ENCODE results near the gene PRF1. TPM values are rescaled to one million over a fixed set of nuclear protein-coding genes. Genes with fewer than 3 reads are reported as not detected.

Gene PRF1
- total and polyA plus RNA-seq, 2 of the 13 experiments (the other 11 are each of a cell fraction or from before 2014, with no cell fraction given): 1.00 to 1.4 TPM

- no peaks in the 10 kb centered on the region for H4K20me1 ChIP-seq (ENCODE audit: insufficient read depth, low read length)
- FAIRE-seq: no peak
- H3K9me3 ChIP-seq (ENCODE audit: low read length): no peaks in the 10 kb centered on the region
- ATAC-seq: no peak
- in situ Hi-C loops (cut with HindIII; ENCODE audit: extremely low pct_ligation_motif_present, low pct_unique_long_range_greater_than_20kb): no loop called here
- H3K9ac ChIP-seq (ENCODE audit: insufficient read depth, low read depth, low read length): no peak overlapping the region
- H2AFZ ChIP-seq (ENCODE audit: low read length): no peak overlapping the region
- ChIA-PET POLR2A (no interaction called here), CTCF (ENCODE audit: low intra/inter-chr PET ratio, low total read pairs) (no interaction called here)
- WGBS (ENCODE audit: low lambda C conversion rate): 17% methylated on average over 2 of the region's 2 CpGs
- H3K4me3 ChIP-seq (replicated peaks in 1 of 3; ENCODE audit: insufficient read depth in 1 of 3, low read depth in 2 of 3, low read length in 3 of 3): no peak overlapping the region
- H3K4me2 ChIP-seq (ENCODE audit: low read depth, low read length): no peak overlapping the region
- 0 out of 5 replicates have a peak, but pooled peaks cover 0 to 3% of the 10 kb centered on the region in 2 experiments for H3K27me3 ChIP-seq (ENCODE audit: control insufficient read depth in 1 of 2, insufficient read depth in 2 of 2, low read length in 2 of 2)
- H3K79me2 ChIP-seq (ENCODE audit: insufficient read depth, low read length): no peaks in the 10 kb centered on the region
- intact Hi-C loops (cut with micrococcal nuclease; ENCODE audit: unreplicated experiment): no loop called here
- BruUV-seq (replicated peaks): no TSS peak
- no peak for DNase-seq (ENCODE audit: low spot score)
- H3K4me1 ChIP-seq (ENCODE audit: insufficient read depth, low read length): no peaks in the 10 kb centered on the region
- TF ChIP-seq ETV6 (CRISPR knock-in tag; conservative IDR thresholded peaks at IDR 0.05): no peak
- TF ChIP-seq ZNF256 (CRISPR knock-in tag; conservative IDR thresholded peaks at IDR 0.05): no peak
- TF ChIP-seq ELF1 (CRISPR knock-in tag; IDR thresholded peaks at IDR 0.05): no peak
- TF ChIP-seq ZKSCAN5 (CRISPR knock-in tag; IDR thresholded peaks at IDR 0.05): no peak
- TF ChIP-seq ZNF879 (CRISPR knock-in tag; IDR thresholded peaks at IDR 0.05): no peak
- no peak for TF ChIP-seq KLF12 (CRISPR knock-in tag; IDR thresholded peaks at IDR 0.05; ENCODE audit: borderline replicate concordance)
- no peak for TF ChIP-seq ZNF354B (CRISPR knock-in tag; IDR thresholded peaks at IDR 0.05)
- TF ChIP-seq PATZ1 (CRISPR knock-in tag; IDR thresholded peaks at IDR 0.05): no peak
- TF ChIP-seq ZNF407 (CRISPR knock-in tag; IDR thresholded peaks at IDR 0.05; ENCODE audit: not compliant biosample characterization): no peak
- no peak for TF ChIP-seq SETDB1 (CRISPR knock-in tag; IDR thresholded peaks at IDR 0.05; ENCODE audit: borderline replicate concordance)
- TF ChIP-seq ZNF841 (CRISPR knock-in tag; IDR thresholded peaks at IDR 0.05; ENCODE audit: borderline replicate concordance): no peak
- TF ChIP-seq ZNF572 (CRISPR knock-in tag; IDR thresholded peaks at IDR 0.05): no peak
- TF ChIP-seq ZSCAN30 (CRISPR knock-in tag; IDR thresholded peaks at IDR 0.05): no peak
- H3K27ac ChIP-seq (ENCODE audit: extremely low read length, insufficient read depth, low read length): no peak overlapping the region
- no peaks in the 10 kb centered on the region for H3K36me3 ChIP-seq (replicated peaks in 1 of 2; ENCODE audit: control insufficient read depth in 1 of 2, insufficient read depth in 2 of 2, low read length in 2 of 2)
Measured at GRCh38 chr10:70613941-70614340, 11.4 kb upstream of the PRF1 start.
